GM20000 (cell line): ENCODE results near the gene CROCC2.

Experiments used
- DNase-seq: peaks from one replicate; pipeline ENCODE4 v3.0.0; 2012; ENCODE audit warnings: low spot score
- TF ChIP-seq, protein P1 (sequence below): IDR thresholded peaks from 2 replicates; pipeline ENCODE4 v1.5.1; 2012; ENCODE audit warnings: mild to moderate bottlenecking, control low read depth; ENCODE audit errors: extremely low read depth, missing control alignments

CROCC2 gene

DNA sequence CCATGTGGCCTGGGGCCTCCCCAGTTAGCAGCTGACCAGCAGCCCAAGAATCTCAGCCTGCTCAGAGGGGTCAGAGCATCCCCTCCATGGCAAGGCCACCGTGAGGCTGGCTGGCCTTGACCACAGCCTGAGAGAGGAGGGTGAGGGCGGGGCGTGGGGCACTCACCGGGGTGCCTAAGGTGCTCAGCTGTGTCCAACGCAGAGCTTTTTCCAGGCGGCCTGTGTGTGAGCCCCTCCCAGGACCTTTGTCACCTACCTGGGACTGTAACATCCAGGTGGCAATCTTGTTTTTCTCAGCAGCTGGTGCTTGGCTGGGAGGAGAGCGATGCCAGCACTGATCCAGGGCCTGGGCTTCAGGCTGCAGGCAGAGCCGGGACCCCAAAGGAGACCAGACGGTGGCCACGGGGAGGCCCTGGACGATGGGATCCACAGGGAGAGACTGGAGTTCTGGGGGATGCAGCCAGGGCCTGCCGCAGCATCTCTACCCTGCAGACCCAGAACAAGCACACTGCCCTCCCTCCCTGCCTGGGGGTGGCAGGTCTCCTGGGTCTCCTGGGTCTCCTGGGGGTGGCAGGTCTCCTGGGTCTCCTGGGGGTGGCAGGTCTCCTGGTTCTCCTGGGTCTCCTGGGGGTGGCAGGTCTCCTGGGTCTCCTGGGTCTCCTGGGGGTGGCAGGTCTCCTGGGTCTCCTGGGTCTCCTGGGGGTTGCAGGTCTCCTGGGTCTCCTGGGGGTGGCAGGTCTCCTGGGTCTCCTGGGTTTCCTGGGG is 104.6 kb downstream of the CROCC2 start:
- TF ChIP-seq, protein P1, sequence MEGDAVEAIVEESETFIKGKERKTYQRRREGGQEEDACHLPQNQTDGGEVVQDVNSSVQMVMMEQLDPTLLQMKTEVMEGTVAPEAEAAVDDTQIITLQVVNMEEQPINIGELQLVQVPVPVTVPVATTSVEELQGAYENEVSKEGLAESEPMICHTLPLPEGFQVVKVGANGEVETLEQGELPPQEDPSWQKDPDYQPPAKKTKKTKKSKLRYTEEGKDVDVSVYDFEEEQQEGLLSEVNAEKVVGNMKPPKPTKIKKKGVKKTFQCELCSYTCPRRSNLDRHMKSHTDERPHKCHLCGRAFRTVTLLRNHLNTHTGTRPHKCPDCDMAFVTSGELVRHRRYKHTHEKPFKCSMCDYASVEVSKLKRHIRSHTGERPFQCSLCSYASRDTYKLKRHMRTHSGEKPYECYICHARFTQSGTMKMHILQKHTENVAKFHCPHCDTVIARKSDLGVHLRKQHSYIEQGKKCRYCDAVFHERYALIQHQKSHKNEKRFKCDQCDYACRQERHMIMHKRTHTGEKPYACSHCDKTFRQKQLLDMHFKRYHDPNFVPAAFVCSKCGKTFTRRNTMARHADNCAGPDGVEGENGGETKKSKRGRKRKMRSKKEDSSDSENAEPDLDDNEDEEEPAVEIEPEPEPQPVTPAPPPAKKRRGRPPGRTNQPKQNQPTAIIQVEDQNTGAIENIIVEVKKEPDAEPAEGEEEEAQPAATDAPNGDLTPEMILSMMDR, result no peak
- DNase-seq, result no peak

DNA sequence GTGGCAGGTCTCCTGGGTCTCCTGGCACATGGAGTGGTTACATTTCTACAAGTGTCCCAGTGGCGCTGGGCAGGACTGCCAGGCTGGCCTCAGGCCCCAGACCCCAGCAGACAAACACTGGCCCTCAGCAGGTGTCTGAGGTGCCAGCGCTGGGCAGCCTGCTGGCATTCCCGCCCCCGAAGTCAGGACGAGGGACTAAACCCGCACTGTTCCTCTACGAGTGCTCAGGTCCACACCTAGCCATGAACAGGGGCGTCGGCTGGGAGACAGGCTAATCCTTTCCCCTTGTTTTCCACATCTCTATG is 105.1 kb downstream of the CROCC2 start:
- TF ChIP-seq, protein P1, result no peak
- no peak for DNase-seq

DNA sequence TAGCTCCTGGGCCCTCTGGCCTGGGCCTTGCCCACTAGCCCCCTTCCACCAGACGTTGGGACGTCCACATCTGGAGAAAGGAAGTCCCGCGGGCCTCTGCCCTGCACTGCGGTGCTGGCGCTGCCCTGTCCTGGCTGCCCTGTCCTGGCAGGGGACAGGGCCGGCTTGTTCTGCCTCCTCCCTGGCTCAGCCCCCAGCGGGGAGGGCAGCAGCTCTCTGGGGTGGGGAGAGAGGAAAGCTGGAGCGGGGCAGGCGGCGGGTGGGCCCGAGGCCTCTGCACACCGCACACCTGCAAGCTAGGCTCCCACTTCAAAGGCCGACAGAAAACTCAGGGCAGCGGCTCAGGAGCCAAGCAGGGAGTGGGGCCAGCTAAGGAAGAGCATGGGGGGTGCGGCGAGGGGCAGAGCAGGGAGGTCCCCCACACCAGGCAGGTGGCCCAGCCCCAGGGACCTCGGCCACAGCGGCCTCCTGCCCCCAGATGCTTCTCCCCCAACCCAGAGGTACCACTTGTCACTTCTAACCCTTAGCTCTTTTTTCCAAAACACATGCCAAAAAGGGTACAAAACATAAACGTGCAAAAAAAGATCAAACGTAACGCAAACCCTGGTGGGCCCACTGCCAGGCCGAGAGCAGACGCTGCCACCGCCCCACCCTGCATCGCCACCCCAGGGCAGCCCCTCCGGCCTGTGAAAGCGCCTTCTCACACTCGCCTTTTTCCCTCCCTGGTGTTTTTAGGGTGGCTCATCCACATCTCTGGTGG is 105.8 kb downstream of the CROCC2 start:
- no peak for DNase-seq
- TF ChIP-seq, protein P1, result no peak

DNA sequence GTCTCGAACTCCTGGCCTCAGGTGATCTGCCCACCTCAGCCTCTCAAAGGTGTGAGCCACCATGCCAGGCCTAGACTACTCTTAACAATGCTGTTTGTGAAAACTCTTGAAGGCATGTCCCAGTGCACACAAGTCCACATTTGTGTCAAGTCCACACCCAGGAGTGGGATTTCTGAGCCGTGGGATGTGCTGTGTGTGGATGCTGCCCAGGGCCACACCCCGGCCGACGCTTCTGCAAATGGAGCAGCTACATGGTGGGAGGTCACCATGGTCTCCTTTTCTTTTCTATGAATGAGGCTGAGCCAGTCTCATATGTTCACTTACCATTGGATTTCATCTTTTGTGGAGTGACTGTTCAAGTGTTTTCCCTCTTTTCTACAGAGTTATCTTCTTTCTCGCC is 108.1 kb downstream of the CROCC2 start:
- DNase-seq, result no peak

GRCh38 chr2:241014764-241015163 is 108.6 kb downstream of the CROCC2 start:
- TF ChIP-seq, protein P1, result no peak
- DNase-seq, result no peak

More for the DNA sequence above, 108.1 kb downstream of the CROCC2 start:
- TF ChIP-seq, protein P1, result no peak

- TF ChIP-seq, protein P1, result no peak
- DNase-seq, result no peak
These were observed 109.3 kb downstream of the CROCC2 start for GRCh38 chr2:241015439-241015838.

GRCh38 chr2:241017228-241017940 is 111.2 kb downstream of the CROCC2 start:
- no peak for DNase-seq
- TF ChIP-seq, protein P1, result no peak
